NCI-H2107 treated with DMSO at 0.1 percent for 48 hours (cell line): ENCODE results near the gene KRTAP10-9.
"Not testable (repeated sequence)": the region's sequence is repeated elsewhere in the genome, so short reads cannot be mapped to it uniquely, and the experiment has no call there.

Source experiments
- DNase-seq: peaks from one replicate; lab custom pipeline; 2025; ENCODE audit not compliant: unreplicated experiment; lab: John Stamatoyannopoulos, UW

The KRTAP10-9 gene

DNA sequence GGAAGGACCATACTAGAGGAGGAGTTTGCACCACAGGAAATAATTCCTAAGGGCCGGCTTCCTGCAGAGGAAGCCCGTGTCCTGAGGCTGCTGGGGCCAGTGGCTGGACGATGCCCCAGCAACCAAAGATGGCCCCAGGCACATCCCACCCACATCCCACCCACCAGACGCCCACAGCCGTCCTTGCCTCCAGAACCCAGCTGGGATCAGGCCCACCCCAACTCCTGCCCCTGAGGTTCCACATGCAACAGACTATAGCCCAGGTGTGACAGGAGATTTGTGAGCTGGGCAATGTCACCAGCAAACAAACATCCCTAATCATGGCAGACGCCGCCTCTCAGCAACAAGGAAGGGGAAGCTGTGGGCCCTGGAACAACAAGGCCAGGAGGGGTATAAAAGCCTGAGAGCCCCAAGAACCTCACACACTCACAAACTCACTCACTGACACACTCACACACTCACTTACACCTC is at the start of gene KRTAP10-9:
Gene KRTAP10-9, plus strand, starts transcription at position 421 of the 471 bp plus-strand sequence. CDS start 79 bp downstream, outside the sequence.
- DNase-seq, result no peak

DNA sequence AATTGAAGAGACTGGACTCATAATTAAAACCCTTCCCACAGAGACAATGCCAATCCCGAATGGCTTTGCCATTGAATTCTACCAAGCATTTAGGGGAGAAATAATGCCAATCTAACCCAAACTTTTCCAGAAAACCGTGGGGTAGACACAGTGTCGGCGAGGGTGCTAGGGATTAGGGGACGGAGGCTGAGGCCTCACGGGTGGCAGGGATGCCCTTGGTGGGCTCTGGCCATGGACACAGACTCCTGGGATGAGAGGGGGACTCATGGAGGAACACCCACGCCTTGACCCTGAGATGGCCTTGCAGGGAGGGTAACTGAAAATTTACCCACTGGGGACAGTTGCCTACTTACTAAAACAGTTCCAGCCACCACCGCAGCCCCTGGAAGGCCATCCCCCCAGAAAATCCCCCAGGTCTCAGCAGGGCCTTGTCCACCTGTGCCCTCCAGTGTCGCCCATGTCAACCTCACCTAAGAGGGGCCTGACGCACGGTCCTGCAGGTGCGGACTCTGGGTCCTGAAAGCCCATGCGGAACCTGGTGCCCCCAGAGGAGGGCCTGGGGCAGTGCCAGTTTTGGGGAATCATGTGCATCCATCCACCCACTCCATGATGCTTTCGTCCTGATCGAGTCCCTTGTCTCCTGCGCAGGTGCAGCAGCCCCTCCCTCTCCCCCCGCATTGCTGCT is 48.4 kb upstream of the KRTAP10-9 start:
- DNase-seq, result no peak

DNA sequence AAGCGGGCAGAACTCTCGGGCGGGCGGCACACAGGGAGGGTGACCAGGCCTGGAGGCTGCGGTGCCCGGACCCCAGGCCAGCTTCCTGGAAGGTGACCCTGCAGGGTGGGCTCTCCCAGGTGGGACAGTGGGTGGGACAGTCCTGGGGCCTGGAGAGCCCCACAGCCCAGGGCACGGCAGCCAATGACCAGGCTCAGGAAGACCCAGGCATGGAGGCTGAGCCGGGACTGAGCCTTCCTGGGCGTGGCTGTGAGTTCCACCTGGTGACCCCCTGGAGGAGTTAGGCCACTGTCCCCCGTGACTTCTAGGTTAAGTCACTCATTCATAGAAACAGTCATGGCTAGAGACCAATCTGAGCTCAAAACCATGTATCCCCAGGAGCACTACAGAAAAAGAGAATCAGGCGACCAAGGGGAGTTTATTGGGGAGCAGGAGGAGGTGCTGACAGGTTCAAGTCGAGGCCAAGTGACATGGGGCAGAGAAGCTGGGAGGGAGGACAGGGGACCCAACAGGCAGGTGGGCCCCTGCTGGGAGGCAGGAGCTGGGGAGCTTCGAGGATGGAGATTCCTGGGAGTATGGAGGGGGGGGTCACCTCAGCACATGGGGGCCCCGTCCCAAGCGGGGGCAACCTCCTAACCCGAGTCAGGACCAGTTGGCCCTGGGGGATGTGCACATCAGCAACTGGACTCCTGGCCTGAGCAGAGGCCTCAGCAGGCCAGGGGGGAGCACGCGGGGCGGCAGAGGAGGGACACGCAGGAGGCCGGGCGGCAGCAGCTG is 47.6 kb upstream of the KRTAP10-9 start:
- DNase-seq, result no peak

DNA sequence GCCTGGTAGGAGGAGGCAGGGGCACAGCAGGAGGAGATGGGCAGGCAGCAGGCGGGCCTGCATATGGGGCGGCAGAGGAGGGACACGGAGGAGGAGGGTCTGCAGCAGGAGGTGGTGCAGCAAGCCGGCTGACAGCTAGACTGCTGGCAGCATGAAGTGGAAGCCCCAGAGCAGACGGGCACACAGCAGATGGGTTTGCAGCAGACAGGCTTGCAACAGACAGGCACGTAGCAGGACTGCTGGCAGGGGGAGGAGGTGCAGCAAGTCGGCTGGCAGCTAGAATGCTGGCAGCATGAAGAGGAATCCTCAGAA is 47.1 kb upstream of the KRTAP10-9 start:
- no peak for DNase-seq

DNA sequence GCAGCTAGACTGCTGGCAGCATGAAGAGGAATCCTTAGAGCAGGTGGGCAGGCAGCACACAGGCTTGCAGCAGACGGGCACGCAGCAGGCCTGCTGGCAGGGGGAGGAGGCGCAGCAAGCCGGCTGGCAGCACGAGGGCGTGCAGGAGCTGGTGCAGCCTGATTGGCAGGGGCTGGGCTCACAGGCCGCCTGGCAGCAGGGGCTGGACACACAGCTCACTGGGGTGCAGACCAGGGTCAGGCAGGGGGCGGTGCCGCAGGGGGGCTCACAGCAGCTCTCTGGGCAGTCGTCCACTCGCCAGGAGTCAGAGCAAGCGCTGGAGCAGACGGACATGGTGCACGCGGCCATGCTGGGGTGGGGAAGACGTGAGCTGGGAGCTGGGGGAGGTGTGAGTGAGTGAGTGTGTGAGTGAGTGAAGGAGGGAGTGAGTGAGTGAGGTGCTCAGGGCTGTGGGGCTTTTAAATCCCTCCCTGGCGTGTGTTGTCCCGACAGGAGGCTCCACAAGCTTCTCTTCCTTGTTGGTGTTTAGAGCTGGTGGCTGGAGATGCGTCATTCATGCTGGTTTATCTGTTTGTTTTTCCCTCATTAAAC is 46.6 kb upstream of the KRTAP10-9 start, which contains the start of gene KRTAP10-5:
Gene KRTAP10-5, minus strand, starts transcription at position 374 of the 591 bp plus-strand sequence. Its CDS starts 26 bp downstream, at position 348.
- DNase-seq, result not testable (repeated sequence)

DNA sequence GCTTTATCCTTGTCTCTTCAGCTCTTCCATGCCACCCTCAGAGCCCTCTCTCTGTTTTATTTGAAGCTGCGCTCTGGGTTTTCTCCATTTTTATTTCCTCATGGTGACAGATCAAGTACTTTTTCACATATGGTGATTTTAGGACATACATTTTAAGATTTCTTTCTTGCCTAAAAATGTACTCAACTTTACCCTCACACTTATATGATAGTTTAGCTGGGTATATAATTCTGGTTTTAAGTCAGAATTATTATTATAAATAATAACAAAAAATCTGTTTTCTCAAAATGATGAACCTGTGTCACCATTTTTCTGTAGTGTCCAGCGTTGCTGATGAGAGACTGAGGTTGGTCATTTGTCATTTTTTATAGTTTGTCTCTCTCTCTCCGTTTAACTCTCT is 45.7 kb upstream of the KRTAP10-9 start:
- DNase-seq, result no peak

- no peak for DNase-seq
Observed at GRCh38 chr21:44582055-44582454, 44.8 kb upstream of the KRTAP10-9 start.

DNA sequence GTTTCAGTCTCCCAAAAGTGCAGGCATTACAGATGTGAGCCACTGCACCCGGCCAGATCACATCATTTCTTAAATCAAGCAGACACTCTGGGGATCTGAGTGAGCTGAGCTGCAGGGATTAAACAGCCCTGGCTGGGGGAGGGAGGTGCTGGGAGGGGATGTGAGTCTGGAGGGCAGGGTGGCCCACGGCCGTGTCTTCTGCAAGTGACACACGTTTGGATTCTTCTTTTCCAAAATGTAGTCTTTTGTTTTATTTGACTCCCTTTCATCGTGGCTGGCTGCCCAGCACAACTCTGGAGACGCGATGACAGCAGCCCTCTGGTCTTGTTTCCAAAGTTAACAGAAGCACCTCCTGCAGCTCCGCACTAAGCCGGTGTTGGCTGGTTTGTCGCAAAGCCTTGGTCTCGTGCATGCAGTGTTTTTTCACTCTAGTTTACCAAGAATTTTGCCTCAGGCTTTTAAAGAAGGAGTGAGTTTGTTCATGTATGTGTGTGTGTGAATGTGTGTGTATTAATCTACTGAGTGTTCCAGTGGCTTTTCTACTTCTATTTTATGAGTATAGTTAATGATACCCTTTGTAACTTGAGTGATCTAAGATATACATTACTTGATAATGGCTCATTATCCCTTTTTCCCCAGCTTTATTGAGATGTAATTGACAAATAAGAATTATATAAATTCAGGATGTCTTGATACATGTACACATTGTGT is 43.6 kb upstream of the KRTAP10-9 start:
- DNase-seq, result no peak

DNA sequence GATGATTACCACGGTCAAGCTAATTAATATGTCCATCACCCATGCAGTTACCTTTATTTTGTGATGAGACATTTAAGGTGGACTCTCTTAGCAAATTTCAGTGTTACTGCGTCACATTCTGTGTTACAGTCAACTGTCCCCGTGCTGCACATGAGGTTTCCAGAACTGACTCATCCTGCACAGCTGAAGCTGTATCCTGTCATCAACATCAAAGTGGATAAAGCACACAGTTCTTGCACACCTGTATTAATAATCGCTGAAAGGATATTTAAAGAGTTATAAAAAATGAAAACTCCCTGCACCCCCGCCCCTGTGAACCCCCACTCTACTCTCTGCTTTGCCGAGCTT is 43.1 kb upstream of the KRTAP10-9 start:
- DNase-seq, result no peak

- DNase-seq, result no peak
Observed at GRCh38 chr21:44585892-44586291, 41.0 kb upstream of the KRTAP10-9 start.

DNA sequence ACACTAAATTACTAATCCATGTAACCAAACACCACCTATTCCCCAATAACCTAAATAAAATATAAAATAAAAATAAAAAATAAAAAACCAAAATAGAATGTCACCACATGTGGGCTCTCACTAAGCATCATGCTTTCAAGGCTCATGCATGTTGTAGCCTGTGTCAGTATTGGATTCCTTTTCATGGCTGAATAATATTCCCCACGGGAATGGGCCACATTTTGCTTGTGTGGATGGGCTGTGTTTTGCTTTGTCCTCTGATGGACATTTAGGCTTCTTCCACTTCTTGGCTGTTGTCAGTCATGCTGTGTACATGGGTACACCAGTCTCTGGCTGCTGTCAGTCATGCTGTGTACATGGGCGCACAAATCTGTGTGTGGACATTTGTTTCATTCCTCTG is 37.8 kb upstream of the KRTAP10-9 start:
- DNase-seq, result no peak

- DNase-seq, result no peak
Observed at GRCh38 chr21:44589586-44590305, 37.1 kb upstream of the KRTAP10-9 start.

DNA sequence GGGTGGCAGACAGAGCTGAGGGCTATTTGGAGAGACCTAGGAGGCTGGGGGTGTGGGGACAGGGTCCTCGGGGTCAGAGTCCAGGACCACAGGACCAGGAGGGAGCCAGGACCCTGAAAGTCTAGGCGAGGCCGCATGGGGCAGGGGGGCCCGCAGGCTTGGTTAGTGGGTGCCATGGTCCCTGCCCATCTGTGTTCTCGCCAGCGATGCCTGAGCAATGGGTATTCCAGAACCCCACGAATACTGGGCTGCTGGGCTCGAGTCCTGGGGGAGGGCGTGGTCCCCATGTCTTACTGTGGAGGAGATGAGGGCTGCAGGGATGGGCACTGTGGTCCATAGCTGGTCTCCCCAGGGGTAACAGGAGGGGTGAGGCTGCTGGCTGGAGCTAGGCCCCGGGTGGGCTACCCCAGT is 36.6 kb upstream of the KRTAP10-9 start:
- DNase-seq, result no peak

DNA sequence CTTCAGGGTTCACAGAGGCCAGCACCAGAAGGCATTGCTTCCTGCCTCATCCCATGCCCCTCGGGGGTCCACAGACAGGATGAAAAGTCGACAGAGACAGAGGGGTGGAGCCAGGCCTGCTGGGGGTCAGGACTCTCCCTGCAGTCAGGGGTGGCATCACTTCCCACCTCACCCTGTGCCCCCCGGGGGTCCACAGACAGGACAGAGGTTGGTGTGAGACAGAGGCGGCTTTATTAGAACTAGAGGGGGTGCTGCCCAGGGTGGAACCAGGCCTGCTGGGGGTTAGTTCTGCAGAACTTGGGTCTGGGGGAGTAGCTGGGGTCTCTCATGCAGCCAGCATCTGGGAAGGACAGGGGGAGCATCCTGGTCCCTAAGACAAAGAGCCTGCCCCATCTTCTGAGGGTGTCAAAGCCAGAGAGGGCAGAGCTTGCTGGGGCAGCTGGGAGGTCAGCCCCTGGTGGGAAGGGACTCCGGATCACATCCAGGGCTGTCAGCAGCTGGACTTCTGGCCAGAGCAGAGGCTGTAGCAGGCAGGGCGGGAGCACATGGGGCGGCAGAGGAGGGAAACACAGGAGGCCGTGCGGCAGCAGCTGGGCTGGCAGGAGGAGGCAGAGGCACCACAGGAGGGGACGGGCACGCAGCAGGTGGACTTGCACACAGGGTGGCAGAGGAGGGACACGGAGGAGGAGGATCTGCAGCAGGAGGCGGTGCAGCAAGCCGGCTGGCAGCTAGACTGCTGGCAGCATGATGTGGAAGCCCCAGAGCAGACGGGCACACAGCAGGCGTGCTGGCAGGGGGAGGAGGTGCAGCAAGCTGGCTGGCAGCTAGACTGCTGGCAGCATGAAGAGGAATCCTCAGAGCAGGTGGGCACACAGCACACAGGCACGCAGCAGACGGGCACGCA is 35.7 kb upstream of the KRTAP10-9 start:
- not testable (repeated sequence) for DNase-seq

- not testable (repeated sequence) for DNase-seq
Observed at GRCh38 chr21:44591801-44592130, 35.1 kb upstream of the KRTAP10-9 start.

DNA sequence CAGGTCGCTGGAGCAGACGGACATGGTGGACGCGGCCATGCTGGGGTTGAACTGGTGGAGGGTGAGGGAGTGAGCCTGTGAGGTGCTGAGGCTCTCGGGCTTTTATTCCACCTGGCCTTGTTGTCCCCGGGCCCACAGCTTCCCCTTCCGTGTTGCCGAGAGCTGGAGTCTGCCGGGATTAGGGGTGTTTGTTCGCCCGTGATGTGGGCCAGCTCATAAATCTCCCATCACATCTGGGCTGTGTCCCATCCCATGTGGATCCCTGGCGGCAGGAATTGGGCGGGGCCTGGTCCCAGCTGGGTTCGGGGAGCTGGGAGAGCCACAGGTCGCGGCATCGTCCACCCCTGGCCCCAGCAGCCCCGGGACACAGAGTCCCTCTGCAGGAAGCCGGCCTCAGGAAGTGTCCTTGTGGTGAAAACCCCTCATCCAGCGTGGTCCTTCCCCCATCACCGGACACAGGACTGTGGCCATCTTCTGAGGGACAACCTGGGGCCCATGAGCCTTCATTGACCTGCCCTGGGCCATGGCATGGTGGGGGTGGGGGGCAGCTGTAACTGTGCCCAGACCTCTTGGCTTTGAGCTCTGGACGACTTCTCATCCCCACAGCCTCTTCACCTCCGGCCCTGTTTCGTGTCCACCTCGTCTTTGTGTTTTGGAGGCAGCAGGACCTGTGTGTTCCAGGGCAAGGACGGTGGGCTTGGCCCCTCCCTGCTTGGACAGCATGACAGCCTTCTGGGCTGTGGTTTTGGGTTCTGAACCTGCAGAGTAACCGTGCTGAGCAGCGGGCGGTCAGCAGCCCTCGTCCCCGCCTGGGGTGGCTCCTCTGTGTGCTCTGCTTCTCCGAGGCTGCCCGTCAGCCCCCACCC is 34.2 kb upstream of the KRTAP10-9 start, which contains the start of gene KRTAP10-6:
Gene KRTAP10-6, minus strand, starts transcription at position 60 of the 866 bp plus-strand sequence. Its CDS starts 21 bp downstream, at position 39.
- DNase-seq, result no peak

GRCh38 chr21:44593598-44594405 is 33.1 kb upstream of the KRTAP10-9 start:
- DNase-seq, result no peak

- DNase-seq, result no peak
Observed at GRCh38 chr21:44594406-44594916, 32.4 kb upstream of the KRTAP10-9 start.
